Measurements from ENCODE around the gene GATAD2A.

Gene GATAD2A

DNA sequence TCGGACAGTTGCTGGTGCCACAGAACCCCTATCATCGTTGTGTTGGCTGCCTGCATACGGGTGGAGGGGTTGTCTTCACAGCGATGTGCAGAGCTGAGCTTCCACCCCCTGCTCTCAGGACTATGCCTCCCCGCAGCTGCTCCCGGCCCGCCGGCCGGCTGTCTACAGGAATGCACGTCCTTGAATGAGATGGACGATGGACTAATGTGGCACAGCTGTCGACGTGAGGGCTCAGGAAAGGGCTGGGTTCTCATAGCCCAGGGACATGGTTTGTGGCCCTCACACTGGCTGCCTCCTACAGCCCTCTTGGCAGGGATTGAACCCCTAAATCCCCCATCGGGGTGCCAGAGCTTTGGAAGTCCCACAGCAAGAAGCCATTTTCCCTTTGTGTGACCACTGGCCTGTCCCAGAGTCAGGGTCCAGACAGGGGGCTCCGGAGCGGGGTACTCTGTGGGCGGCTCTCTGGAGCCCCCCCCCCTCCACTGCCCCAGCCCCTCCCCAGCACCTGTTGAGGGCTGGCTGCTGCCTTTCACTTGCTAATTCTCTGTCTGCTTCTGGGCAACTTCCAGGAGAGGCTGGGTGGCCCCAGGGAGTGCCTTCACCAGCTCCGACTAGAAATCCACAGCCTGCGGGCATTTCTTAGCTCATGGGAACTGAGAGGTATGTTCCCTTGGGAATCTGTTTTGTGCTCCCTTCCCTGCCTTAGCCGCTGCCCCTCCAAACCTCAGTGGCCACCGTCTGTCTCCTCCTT, 69.7 kb downstream of the GATAD2A start:
- no peak for DNase-seq (ENCODE audit: low read depth in 1 of 2, low spot score in 1 of 2)
- Histone ChIP-seq H3K27me3 (ENCODE audit: insufficient read depth, poor library complexity, severe bottlenecking) (no peaks in the 10 kb centered on the region), H3K27ac (replicated peaks) (no peak overlapping the region), H3K4me3 (replicated peaks; ENCODE audit: insufficient read depth, low read length) (no peak overlapping the region)
- TF ChIP-seq REST (IDR thresholded peaks at IDR 0.05; ENCODE audit: insufficient replicate concordance, low read depth) (no peak), SPI1 (IDR thresholded peaks at IDR 0.05; ENCODE audit: borderline replicate concordance, low read depth) (no peak), POLR2AphosphoS5 (IDR thresholded peaks at IDR 0.05; ENCODE audit: low read depth) (no peak), GABPA (IDR thresholded peaks at IDR 0.05; ENCODE audit: low read depth) (no peak)
- TF ChIP-seq, protein P1, sequence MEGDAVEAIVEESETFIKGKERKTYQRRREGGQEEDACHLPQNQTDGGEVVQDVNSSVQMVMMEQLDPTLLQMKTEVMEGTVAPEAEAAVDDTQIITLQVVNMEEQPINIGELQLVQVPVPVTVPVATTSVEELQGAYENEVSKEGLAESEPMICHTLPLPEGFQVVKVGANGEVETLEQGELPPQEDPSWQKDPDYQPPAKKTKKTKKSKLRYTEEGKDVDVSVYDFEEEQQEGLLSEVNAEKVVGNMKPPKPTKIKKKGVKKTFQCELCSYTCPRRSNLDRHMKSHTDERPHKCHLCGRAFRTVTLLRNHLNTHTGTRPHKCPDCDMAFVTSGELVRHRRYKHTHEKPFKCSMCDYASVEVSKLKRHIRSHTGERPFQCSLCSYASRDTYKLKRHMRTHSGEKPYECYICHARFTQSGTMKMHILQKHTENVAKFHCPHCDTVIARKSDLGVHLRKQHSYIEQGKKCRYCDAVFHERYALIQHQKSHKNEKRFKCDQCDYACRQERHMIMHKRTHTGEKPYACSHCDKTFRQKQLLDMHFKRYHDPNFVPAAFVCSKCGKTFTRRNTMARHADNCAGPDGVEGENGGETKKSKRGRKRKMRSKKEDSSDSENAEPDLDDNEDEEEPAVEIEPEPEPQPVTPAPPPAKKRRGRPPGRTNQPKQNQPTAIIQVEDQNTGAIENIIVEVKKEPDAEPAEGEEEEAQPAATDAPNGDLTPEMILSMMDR (IDR thresholded peaks at IDR 0.05; ENCODE audit: insufficient read depth, low read length), result no peak

DNA sequence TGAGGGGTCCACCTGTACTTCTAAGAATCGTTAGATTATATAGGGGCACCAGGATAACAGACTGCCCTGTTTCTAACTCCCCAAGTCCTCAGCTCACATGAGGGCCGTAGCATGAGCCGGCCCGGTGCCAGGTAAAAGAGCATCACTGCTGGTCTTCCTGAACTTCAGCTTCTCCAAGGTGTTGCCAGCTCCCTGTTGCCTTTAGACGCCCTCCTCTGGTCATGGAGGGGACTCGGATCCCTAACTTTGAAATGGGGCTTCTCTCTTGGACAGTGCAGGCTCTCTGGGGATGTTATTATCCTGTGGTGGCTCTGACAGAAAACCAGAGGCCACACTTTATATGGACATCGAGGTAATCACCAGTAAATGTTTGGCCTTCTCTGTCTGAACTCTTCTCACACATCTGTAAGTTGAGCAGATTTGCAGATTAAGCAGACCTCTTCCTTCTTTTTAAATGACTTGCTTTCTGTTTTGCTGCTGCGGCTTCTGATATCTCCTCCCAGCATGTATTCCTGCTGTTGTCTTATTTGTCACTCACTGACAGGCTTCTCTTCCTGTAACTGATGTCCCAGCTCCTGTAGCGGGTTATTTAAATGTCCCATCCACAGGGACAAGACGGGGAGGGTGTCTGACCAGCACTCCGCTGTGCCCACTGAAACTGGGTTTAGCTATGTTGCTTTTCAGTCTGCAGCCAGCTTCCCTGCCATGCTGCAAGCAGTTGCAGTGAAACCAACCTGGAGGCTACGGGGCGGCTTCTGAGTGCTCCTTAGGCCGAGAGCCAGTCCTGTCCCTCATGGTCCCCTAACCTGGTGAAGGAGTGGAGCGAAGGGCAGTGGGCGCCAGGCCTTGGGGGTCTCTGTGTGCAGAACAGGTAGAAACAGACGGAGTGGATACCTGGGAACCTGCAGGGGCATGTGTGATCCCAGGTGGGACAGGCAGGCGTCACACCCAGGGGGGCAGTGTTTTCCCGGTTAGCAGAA, 70.7 kb downstream of the GATAD2A start:
- no peak for DNase-seq (ENCODE audit: low read depth in 1 of 2, low spot score in 1 of 2)
- Histone ChIP-seq H3K4me3 (replicated peaks; ENCODE audit: insufficient read depth, low read length) (no peak overlapping the region), H3K27ac (replicated peaks) (no peak overlapping the region), H3K27me3 (ENCODE audit: insufficient read depth, poor library complexity, severe bottlenecking) (no peaks in the 10 kb centered on the region)
- TF ChIP-seq REST (IDR thresholded peaks at IDR 0.05; ENCODE audit: insufficient replicate concordance, low read depth), result no peak
- TF ChIP-seq, protein P1 (IDR thresholded peaks at IDR 0.05; ENCODE audit: insufficient read depth, low read length), result no peak
- TF ChIP-seq POLR2AphosphoS5 (IDR thresholded peaks at IDR 0.05; ENCODE audit: low read depth), result no peak
- no peak for TF ChIP-seq SPI1 (IDR thresholded peaks at IDR 0.05; ENCODE audit: borderline replicate concordance, low read depth)
- TF ChIP-seq GABPA (IDR thresholded peaks at IDR 0.05; ENCODE audit: low read depth), result no peak

DNA sequence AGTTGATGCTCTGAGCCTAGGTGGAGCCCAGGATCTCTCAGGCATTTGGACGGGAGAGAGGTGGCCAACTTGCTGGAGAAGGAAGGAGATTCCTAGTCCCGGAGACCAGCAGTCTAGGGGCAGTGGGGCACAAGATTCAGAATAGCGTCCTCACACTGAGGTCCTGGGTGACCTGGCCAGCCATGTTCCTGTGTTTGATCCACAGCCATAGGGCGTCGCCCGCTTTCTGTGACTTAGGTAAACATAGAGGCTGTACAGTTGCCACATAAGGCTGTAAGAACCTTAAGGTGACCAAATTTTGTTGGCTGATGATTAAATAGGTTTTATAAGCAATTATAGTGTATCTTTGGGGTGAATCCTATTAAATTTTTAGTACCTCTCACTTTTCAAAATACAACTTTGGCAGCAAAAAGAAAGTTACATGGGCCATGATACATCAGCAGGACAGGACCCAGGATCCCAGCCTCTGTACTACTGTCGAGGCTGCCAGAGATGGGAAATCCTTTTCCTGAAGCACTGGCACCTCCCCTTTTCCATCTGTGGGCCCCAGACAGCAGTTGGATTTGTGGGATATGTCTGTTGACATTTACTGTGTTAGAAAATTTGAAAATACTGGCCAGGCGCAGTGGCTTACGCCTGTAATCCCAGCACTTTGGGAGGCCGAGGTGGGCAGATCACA, 72.4 kb downstream of the GATAD2A start:
- no peak overlapping the region for H3K4me3 ChIP-seq (replicated peaks; ENCODE audit: insufficient read depth, low read length)
- TF ChIP-seq, protein P1 (IDR thresholded peaks at IDR 0.05; ENCODE audit: insufficient read depth, low read length), result no peak
- TF ChIP-seq GABPA (IDR thresholded peaks at IDR 0.05; ENCODE audit: low read depth) (no peak), REST (IDR thresholded peaks at IDR 0.05; ENCODE audit: insufficient replicate concordance, low read depth) (no peak), POLR2AphosphoS5 (IDR thresholded peaks at IDR 0.05; ENCODE audit: low read depth) (no peak), SPI1 (IDR thresholded peaks at IDR 0.05; ENCODE audit: borderline replicate concordance, low read depth) (no peak)
- no peak for DNase-seq (ENCODE audit: low read depth in 1 of 2, low spot score in 1 of 2)
- H3K27ac ChIP-seq (replicated peaks), result no peak overlapping the region
- no peaks in the 10 kb centered on the region for H3K27me3 ChIP-seq (ENCODE audit: insufficient read depth, poor library complexity, severe bottlenecking)
